Esophagus muscularis mucosa (tissue), 4 donors: ENCODE data around the gene GALR2. TPM values are rescaled to one million over a fixed set of nuclear protein-coding genes. Genes with fewer than 3 reads are reported as not detected.

Experiments used
- DNase-seq: peaks from one replicate; pipeline ENCODE4 v3.0.0-alpha.2; 2017; ENCODE audit errors: extremely low spot score
- H3K27ac ChIP-seq, 4 donors: fragments of 200-600 bp; sonication (generic); replicated peaks in 1 of 4; 1 replicate in 3 of 4; 2 replicates in 1 of 4; pipeline ENCODE4 v1.5.1; 2016 to 2019; ENCODE audit warnings: mild to moderate bottlenecking in 1 of 4
- H3K27me3 ChIP-seq, 4 donors: fragments of 200-600 bp; sonication (generic); one replicate each; pipeline versions ENCODE4 v1.5.1 to v1.6.0; 2016 to 2019
- H3K36me3 ChIP-seq, 4 donors: fragments of 200-600 bp; sonication (generic); one replicate each; pipeline ENCODE4 v1.5.1; 2016 to 2019
- H3K4me1 ChIP-seq, 4 donors: fragments of 200-600 bp; sonication (generic); one replicate each; pipeline ENCODE4 v1.5.1; 2016 to 2019
- H3K4me3 ChIP-seq, 4 donors: fragments of 200-600 bp; sonication (generic); 1 replicate in 2 of 4; 2 replicates in 2 of 4; pipeline ENCODE4 v1.5.1; 2016 to 2019; ENCODE audit warnings: mild to moderate bottlenecking in 4 of 4, moderate library complexity in 1 of 4
- H3K9me3 ChIP-seq, 4 donors: fragments of 200-600 bp; sonication (generic); 1 replicate in 3 of 4; 2 replicates in 1 of 4; pipeline ENCODE4 v1.5.1; 2016 to 2019
- CTCF ChIP-seq, 3 experiments: fragments of 200-600 bp in 2 of 3; fragments of 450-650 bp in 1 of 3; sonication (generic) in 2 of 3; IDR thresholded peaks; one replicate each; pipeline ENCODE4 v1.5.1; 2017 to 2019; ENCODE audit warnings: antibody characterized with exemption in 3 of 3, mild to moderate bottlenecking in 2 of 3, moderate library complexity in 1 of 3
- EP300 ChIP-seq: sonication (generic); formaldehyde crosslinking; IDR thresholded peaks from one replicate; pipeline ENCODE4 v1.6.1; 2017; ENCODE audit warnings: antibody characterized with exemption
- POLR2A ChIP-seq: fragments of 450-650 bp; IDR thresholded peaks from one replicate; pipeline ENCODE4 v1.6.1; 2017; ENCODE audit warnings: antibody characterized with exemption, moderate library complexity, mild to moderate bottlenecking, low read depth
- POLR2AphosphoS5 ChIP-seq, 2 donors: sonication (generic); formaldehyde crosslinking; IDR thresholded peaks; one replicate each; pipeline ENCODE4 v1.6.1; 2017; ENCODE audit warnings: antibody characterized with exemption in 2 of 2
- WGBS: methylation state at CpG from one replicate; pipeline ENCODE4 v1.1.5; 2018; 5-methylcytosine and 5-hydroxymethylcytosine counted together
- intact Hi-C: fragments of 100-400 bp; cut with DNase I; formaldehyde crosslinking; loops from one replicate; pipeline ENCODE4 v1.15.1; 2023
- total RNA-seq, 4 donors: library from RNA; depleted of rRNA; stranded (reverse); fragments of >200 nt; gene quantifications; one replicate each; pipeline versions ENCODE4 v1.1.0 to v1.2.1, GENCODE V29; 2016

Gene GALR2
- total RNA-seq, 4 donors from 2014 or later, result 0.50 TPM; not detected in 3

DNA sequence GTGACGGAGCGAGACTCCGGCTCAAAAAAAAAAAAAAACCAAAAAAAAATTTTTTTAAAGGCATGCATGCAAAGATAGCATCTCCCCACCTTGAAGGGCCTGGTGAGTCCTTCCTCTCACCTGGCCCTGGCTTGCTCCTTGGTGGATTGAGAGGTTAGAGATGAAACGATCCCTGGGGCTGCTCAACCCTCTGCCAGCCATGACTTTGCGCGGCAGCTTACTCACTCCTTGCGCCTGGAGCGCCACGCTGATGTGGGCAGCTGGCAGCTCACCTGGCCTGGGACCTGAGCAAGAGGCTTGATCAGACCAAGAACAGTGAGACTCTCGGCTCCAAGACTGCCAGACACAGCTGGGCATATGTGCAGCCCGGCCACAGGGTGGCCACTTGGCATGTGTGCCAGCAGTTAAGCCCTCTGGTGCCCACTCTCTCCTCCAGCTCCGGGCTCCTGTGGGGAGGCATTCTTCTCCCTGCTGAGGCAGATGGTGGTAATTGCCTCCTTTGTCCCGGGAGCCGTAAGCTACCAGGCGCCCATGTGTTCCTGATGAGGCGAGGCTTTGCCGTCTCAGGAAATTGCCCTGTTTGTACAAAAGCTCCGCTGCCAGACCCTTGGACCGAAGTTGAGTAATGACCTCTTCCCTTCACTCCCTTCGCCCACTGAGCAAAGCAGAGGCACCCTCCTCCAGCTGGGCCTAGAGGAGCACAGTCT is 42.4 kb upstream of the GALR2 start:
- Histone ChIP-seq H3K27ac (no peak overlapping the region), H3K4me1 (peaks cover 6 to 22% (median 15%) of the 10 kb centered on the region in 4 donors), H3K36me3 (no peaks in the 10 kb centered on the region), H3K9me3 (no peaks in the 10 kb centered on the region), H3K4me3 (no peak overlapping the region), H3K27me3 (no peaks in the 10 kb centered on the region)
- 86% methylated on average over 20 of the region's 20 CpGs for WGBS
- intact Hi-C loops, result no loop called here
- no peak for DNase-seq
- TF ChIP-seq CTCF (IDR thresholded peaks at IDR 0.05) (no peak), POLR2A (no peak), POLR2AphosphoS5 (IDR thresholded peaks at IDR 0.05) (no peak), EP300 (no peak)

- no peak for TF ChIP-seq EP300
- no peak for TF ChIP-seq POLR2AphosphoS5 (IDR thresholded peaks at IDR 0.05)
- TF ChIP-seq CTCF (IDR thresholded peaks at IDR 0.05), result no peak
- TF ChIP-seq POLR2A, result no peak
- no peak overlapping the region for H3K27ac ChIP-seq
- no peak overlapping the region for H3K4me3 ChIP-seq
- peaks cover 0 to 4% (median 0%) of the 10 kb centered on the region in 4 donors for H3K36me3 ChIP-seq
- DNase-seq, result no peak
- intact Hi-C loops, result no loop called here
- 95% methylated on average over 4 of the region's 5 CpGs for WGBS
- no peaks in the 10 kb centered on the region for H3K27me3 ChIP-seq
- no peaks in the 10 kb centered on the region for H3K9me3 ChIP-seq
- H3K4me1 ChIP-seq, result peaks cover 6 to 26% (median 19%) of the 10 kb centered on the region in 4 donors
Measured at GRCh38 chr17:76032780-76033108, 41.8 kb upstream of the GALR2 start.

DNA sequence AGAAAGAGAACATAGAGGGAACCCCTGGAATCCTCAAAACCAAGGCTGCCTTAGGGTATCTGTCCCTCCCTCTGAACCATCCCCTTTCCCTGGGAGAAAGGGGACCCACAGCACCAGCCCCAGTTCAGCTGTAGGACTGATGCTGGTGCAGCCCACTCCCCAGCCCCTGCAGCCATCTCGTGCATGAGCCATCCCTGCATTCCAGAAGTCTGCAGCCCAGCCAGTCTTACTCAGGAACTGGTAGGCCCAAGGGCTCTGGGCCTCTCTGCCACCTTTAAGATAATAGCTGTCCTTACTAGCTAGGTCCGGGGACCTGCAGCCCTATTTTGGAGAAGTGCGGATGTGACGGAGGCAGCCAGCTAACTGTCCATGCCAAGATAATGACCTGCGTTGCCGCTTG is 41.4 kb upstream of the GALR2 start:
- Histone ChIP-seq H3K4me3 (no peak overlapping the region), H3K4me1 (peaks cover 6 to 26% (median 19%) of the 10 kb centered on the region in 4 donors), H3K36me3 (peaks cover 0 to 8% (median 2%) of the 10 kb centered on the region in 4 donors), H3K27me3 (no peaks in the 10 kb centered on the region), H3K27ac (no peak overlapping the region), H3K9me3 (no peaks in the 10 kb centered on the region)
- TF ChIP-seq POLR2A, result no peak
- TF ChIP-seq EP300, result no peak
- no peak for TF ChIP-seq CTCF (IDR thresholded peaks at IDR 0.05)
- TF ChIP-seq POLR2AphosphoS5 (IDR thresholded peaks at IDR 0.05), result no peak
- intact Hi-C loops, result no loop called here
- WGBS, result 99% methylated on average over 5 of the region's 6 CpGs
- DNase-seq, result no peak

DNA sequence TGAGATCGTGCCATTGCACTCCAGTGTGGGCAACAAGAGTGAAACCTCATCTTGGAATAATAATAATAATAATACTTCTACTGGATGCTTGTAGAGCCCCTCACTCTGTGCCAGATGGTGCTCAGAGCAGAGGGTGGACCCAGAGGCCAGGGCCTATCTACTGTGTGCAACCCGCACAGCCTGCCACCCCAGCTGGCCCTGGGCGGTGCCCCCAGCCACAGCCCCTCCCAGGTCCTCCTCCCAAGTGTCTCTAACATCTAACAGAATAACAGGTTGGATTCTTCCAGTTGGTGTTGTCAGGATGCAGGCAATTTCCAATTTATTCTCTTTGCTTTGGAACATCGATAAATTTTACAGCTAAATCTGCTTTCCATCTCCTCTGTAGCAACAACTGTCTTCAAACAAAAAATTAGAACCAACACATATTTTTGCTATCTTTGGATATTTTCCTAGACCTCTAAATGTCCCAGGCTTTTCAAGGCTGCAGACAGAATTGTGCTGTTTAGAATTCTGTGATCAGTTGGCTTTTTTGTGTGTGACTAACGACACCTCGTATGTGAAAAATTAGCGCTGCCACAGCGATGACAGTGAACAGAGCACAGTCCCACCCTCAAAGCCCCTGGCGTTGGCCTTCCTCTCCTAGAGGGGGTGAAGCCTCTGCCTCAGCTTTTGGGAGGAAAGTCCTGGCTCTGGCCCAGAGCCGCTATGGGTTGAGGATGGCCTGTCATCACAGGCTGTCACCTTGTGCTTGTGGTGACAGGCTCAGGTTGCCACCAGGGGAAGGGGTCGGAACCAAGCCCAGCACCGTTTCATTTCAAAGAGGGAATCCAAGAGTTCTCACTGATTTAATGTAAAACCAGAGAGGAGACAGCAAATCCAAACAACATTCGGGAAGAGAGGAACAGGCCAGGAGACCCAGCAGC is 39.9 kb upstream of the GALR2 start:
- intact Hi-C loops, result no loop called here
- peak overlapping the region in 2 of 4 donors; percentile 7 to 86 for H3K27ac ChIP-seq
- TF ChIP-seq POLR2AphosphoS5 (IDR thresholded peaks at IDR 0.05), result no peak
- no peak for TF ChIP-seq EP300
- no peak for TF ChIP-seq POLR2A
- TF ChIP-seq CTCF (IDR thresholded peaks at IDR 0.05), result no peak
- peaks cover 10 to 24% (median 16%) of the 10 kb centered on the region in 4 donors for H3K36me3 ChIP-seq
- no peaks in the 10 kb centered on the region for H3K27me3 ChIP-seq
- H3K4me3 ChIP-seq, result no peak overlapping the region
- H3K4me1 ChIP-seq, result peaks cover 6 to 31% (median 21%) of the 10 kb centered on the region in 4 donors
- DNase-seq, result no peak
- no peaks in the 10 kb centered on the region for H3K9me3 ChIP-seq
- WGBS, result 72% methylated on average over 13 of the region's 13 CpGs
